GM18498 (cell line): ENCODE results near the gene CASTOR1.
A peak's percentile ranks its signal among the peaks of the same experiment; 100 is the strongest.

Experiments
- ATAC-seq: cut with Tn5 transposase; IDR thresholded peaks from one replicate; pipeline ENCODE4 v1.9.1; 2021; ENCODE audit warnings: mild to moderate bottlenecking, moderate library complexity; ENCODE audit not compliant: unreplicated experiment

CASTOR1 gene

DNA sequence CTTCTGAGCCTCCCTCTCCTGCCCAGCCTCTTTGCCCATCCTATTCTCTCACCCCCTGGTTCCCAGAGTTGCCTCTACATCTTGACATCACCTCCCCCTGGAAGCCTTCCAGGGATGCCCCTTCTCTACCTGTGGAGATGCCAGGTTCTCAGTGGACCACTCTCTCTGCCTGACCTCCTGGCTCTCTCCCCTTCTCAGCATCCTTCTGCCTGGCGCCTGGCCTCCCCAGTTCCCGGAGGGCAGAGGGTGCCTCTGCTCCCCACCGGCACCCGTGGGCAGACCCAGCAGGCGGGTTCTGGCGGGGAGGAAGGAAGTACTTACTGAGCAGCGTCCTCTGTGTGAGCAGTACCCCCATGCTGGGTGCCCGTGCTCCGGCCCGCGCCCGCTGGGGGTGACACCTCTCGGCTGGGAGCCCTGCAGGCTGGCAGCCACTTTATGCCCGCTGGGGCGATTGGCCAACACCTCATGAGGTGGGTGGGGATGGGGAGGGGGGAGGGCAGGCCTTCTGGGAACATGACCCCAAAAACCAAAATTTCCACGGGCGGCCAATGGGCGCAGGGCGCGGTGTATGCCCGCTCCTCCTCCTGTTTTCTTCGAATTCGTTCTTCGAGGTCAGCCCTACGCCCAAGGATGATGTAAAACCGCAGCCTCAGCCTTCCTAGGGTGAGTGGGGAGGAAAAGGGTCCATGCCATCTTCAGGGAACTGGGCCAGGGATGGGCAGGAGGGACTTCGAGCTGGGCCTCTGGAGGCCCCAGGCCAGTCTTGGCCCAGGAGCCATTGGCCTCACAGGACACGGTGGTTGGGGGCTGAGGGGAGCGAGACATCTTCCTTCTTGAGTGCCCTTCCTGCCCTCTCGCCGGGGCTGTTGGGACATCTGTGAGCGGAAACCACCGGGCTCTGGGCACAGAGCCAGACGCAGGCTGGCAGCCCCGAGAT lies 22.6 kb downstream of the CASTOR1 start, which contains the start of gene OSM:
OSM (minus strand) TSS at position 407 of the 937 bp plus-strand sequence; CDS start at position 355, 52 bp downstream.
- ATAC-seq = peak; percentile 11

DNA sequence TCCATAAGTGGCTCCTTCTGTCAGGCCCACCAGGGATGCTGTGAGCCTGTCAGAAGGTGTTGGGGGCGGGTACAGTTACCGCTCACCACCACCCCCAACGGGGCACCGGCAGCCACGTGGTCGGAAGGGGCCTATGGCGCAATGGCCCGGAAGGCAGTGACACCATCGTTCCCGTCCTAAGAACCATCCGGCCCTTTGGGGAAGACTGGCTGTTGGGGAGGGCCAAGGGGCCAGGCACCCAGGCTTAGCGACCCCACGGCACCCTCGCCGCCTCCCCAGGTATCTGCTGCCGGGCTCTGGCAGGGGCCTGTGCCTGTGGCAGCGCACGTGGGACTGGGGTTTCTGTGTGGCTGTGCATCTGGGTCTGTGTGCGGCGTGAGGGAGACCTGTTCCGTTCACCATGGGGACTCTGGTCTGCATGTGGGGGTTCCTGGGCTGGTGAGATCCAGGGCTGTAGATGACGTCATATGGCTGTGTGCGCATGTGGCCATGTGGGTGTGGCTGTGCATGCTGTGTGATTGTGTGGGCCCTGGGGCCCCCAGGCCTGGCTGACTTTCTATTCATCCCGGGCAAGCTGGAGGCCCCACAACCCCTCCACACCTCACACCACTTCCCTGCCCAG lies 23.4 kb downstream of the CASTOR1 start:
- peak; percentile 75 for ATAC-seq

DNA sequence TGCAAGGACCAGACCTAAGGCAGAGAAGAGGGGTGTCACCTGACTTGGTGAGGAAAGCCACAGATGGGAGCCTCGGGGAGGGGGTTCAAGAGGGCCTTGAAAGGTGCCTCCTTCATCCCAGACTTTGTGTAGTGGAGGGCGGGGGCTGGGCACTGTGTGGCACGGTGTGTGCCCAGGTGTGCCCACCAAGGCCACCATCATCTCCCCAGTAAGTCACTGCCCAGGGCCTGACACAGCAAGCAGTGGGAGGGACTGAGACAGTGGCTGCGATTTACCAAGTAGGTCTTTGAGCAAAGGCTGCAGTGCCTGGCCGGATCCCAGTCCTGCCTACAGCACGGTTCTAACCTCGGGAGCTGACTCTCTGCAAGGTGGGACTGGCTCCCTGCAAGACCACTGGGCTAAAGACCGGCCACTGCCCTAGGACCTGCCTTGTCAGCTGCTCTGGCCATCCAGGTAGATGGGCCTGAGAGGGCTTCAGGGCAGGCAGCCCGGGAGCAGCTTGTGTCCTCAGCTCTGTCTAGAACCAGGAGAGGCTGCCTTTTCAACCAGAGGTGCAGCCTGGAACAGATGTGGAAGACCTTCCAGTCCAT lies 24.1 kb downstream of the CASTOR1 start:
- ATAC-seq = no peak

DNA sequence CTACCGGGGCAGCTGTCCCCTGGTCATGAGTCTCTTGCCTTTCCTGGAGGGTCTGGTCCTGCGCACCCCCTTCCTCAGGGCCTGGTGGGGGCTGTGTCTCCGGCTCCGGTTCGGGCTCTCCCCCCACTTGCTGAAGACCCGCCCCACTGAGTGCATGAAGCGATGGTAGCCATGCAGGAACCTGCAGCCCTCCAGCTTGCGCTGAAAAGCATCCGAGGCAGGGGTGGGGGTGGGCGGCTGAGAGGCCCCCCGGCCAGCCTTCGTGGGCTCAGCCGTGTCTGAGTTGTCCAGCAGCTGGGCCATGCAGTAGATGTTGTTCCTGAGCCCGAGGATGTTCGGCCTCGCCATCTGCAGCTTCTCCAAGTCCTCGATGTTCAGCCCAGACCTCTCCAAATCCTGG lies 25.4 kb downstream of the CASTOR1 start:
- ATAC-seq = no peak

DNA sequence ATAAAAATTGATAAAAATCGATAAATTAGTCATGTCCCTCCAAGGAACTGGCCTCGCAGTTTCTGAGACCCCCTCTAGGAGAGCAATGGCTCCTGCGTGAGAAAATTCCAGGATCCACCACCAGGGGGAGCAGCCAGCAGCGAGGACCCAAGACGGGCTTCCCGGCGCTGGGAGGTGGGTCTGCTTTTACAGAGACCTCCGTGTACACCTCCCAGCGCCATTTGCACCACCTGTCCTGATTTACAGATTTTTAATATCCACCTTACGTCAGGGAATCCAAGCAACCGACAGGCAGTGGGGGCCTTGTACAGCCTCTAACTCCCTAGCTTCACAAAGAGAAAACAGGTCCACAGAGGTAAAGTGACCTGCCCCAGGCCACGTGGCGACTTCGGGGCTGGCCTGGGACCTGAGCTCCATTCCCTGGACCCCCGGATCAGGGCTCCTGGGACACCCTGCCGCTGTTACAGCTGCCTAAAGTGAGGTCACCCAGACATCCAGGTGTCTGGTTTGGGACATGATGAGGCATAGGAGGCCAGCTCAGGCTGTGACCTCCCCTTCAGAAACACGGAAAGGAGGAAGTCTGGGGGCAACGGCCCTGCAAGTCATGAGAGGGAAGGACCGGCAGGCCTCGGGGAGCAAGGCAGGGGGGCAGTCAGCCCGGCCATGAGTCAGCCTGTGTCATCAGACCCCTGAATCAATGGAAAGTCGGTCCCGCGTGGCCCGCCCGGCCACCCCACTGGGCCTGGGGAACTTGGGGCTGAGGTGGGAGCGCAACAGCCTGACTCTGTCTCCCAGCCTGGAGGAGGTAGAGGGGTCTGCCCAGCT lies 26.2 kb downstream of the CASTOR1 start:
- ATAC-seq = no peak

DNA sequence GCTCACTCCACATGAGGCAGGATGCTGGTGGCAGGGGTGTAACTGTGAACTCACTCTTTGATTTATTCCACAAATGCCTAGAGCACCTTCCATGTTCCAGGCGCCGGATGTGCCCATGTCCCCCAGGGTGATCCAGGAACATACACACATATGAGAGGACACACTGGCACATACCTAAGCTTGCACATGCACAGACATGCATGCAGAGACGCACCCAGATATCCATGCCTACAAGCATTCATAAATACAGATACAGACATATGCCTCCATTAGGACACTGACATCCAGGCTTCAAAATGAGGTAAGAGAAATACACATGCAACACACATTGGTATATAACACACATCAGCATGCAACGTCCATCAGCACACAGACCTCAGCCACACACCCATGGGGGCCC lies 27.2 kb downstream of the CASTOR1 start:
- ATAC-seq = no peak

DNA sequence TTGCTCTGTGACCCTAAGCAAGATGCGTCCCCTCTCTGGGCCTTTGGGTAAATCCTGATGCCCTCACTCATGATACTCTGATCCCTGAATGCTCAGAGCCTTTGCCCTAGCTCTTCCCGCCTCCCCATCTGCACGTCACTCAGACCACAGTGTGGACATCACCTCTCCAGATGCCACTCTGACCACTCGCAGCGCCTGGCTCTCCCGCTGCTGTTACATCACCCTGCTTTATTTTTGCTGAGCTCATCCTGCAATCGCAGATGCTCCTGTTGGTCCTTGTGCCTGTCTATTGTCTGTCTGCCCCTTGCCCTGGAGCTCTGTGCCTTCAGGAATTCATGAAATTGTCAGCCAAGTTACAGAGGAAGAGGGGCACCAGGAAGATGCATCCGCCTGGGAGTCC lies 28.2 kb downstream of the CASTOR1 start:
- no peak for ATAC-seq

DNA sequence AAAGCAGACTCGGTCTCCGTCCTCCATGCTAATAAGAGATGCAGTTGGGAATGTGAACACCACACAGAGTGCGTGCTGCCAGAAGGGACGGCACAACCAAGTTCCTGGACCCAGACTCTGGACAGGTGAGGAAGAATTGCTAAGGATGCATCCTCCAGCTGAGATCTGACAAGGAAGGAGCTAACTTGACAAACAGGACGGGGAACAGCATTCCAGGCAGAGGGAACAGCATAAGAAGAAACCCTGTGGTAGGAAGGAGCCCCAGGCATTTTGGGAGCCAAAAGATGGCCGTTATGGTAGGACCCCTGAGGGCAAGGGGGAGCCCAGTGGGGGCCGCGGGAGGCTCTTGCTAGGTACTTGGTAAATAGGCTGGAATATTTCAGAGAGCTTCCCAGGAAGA lies 28.6 kb downstream of the CASTOR1 start:
- ATAC-seq = no peak

DNA sequence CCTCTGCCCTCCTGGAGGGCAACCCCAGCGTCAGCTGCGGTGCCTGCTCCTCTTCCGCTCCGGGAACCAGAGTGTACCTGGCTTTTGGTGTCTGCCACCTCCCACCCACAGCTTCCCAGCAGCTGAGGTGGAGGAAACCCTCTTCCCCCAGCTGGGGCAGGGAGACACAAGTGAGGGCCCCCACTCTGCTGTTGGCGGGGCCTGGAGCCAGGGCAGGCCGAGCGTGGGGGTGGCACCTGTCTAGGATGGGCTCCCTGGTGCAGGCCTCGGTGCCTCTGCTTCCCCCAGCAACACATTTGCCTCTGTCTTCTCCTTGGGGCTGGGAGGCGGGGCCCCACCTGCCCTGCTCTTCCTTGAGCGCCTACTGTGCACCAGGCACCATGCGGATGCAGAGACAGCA lies 29.0 kb downstream of the CASTOR1 start:
- ATAC-seq = no peak

DNA sequence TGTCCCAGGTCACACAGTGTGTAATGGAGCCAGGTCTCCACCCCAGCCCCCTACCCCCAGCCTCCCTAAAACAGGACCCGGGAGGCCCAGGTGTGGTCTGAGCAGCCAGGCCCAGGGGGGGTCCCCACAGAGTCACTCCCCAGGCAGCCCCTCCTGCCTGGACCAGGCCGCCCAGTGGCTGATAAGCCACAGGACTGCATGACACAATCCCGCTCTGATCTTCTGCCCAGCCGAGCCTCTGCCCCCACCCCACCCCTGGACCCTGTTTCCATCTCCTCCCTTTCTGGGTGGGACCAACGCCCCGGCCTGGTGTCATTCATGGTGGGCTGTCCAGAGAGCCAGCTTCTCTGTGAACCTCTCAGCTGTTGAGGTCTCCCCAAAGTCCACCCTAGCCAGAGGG lies 35.0 kb downstream of the CASTOR1 start:
- no peak for ATAC-seq

DNA sequence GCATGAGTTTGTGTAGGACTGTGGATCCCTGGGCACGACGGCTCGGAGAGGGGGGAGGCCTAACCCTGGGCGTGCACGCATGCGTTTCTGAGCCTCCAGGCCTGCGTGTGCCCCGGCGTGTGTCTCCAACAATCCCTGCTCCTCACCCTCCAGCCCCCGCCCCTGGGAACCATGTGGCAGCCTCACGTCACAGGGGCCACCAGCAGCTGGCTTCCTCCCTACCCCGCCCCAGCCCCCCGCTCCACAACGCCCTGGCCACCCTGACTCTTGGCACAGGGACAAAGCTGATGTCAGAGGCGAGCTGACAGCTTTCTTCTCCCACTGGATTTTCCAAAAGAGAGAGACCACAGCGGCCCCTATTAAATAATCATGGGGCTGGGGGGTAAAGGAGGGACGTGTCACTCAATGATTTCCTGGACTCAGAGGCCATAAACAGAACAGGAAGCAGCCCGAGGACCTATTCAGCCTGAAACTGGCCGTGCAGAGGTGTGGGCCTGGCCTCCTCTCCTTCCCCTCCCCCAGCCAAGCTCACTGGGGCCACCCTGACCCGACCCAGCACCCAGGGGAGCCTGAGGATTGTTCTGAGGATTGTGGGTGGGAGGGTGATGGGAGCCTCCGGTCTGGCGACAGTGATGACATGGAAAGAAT lies 36.0 kb downstream of the CASTOR1 start:
- ATAC-seq = no peak

DNA sequence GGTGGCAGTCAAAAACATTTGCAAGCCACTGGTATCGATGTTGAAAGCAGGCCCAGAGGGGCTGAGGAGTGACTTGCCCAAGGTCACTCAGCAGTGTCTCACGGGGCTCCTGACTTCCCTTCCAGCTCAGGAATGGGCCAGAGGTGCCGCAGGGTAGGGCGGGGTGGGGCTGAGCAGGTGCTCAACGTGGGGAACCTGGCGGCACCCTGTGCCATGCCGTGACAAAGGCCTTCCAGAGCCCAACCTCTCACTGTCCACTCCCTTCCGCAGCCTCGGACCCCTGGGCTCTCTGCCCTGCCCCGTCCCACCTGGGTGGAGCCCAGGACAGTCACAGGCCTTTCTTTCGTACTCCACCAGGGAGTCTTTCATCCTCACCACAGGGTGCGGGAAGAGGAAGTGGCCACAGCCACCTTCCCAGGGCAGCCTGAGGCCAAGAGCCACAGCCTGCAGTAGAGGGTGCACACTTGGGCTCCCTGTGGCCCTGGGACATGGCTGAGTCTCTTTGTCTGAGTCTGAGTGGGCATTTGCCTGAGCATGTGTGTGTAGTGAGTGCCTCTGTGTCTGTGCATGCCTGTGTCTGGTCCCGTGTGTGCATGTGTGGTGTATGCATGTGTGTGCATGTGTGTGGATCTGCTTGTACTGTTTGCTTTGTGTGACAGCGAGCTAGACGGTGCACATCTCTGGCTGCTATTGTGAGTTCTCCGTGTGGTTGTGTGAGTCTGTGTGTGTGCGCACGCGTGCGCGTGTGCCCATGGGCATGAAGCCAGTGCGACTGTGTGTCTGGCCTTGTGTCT lies 36.7 kb downstream of the CASTOR1 start:
- ATAC-seq = no peak

DNA sequence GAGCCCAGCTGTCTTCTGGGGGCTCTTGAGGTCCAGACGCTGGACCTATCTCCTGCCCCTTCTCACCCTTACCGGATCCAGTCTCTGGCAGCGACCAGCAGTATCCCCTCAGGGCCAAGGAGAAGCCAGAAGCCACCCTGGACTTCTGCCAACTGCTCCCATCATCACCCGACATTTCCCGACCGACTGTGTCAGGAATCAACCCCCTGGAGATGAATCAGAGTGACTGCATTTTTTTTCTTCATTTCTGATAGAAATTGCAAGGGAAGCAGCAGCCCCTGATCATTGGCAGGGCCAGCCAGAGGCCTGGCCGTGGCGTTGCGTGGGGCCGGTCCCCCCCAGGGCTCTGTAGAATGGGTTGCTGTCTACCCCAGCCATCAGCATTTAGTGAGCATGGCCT lies 37.6 kb downstream of the CASTOR1 start:
- no peak for ATAC-seq

DNA sequence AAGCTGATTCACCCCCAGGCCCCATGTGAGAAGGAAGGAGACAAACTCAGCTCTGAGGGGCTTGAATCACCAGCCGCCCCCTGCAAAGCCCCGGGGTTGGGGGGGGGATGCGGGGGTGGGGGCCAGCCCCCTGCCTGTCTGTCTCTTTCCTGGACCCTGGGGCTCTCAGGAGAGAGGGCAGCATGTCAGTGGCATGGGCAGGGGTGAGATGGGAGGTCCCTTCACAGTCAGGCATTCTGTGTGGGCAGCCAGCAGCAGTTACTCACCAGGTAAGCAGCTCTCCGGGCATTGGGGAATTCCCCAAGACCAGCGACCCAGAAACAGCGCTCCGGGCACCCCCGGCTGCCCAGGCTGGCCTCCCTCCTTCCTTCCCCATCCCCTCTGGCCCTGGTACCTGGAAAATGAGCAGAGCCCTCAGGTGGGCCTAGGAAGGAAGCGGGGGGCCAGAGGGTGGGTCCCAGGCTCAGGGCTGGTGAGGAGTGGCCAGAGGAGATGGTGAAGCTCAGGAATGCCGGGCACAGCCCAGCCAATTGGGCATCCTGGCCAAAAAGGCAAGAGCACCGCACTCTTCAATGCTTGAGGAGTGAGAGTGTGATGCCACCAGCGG lies 38.5 kb downstream of the CASTOR1 start:
- ATAC-seq = no peak

DNA sequence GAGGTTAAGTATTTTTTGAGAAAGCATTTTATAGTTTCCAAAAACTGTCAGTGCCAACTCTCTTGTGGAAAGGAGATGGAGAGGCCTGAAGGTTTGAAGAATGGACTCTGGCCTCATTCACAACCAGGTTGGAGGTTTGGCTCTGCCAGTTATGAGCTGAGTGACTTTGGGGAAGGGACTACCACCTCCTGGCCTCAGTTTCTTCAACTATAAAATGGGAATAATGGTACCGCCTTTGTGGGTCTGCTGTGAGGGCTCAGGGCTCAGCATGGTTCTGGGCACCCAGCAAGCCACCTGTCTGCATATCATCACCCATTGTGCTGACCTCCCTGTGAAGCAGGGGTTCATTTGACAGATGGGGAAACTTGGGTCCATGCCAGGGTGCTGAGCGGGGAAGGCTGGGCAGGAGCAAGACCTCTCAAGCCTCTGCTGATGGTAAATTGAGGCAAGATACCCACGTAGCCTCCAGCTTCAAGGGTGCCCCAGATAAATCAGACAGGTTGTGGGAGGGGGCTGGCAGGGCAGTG lies 39.2 kb downstream of the CASTOR1 start:
- ATAC-seq = no peak

DNA sequence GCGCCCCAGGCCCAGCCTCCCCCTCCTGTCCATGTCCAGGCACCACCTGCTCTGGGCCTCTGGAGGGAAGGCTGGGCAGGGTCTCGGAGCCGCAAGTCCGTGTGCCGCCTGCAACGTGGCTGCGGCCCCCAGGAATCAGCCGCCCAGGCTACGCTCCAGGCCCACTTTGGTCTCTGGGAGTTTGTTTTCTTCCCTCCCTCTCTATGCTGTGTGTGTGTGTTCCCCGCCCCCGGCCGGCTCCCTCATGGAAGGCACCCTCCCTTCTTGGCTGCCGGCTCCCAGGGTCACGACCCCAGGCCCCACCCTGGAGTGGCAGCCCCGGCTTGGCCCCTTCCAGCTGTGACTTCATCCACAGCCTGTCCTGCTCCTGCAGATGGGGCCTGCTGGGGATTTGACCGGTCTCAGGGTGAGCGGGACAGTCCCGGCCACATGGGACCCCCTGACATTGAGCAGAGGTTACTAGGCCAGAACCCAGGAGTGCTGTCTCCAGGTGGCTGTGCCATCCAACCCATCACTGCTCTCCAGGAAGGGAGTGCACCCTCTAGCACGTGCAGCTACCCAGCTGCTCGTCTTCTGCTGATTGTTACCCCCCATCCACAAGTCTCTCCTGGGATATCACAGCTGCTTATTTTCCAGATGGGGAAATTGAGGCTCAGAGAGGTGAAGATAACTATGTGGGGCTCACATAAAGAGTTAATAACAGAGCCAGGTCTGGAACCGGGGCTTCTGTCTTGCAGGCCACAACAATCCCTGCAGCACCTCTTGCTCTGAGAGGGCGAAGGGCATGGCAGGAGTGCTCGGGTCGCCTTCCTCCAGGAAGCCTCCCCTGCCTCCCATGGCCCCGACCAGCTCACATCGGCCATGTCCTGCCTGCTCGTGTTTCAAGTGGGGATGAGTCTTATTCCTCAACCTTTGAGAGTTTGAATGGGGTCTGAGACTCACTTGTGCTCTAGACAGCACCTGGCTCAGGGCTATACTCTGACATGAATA lies 40.0 kb downstream of the CASTOR1 start:
- no peak for ATAC-seq

DNA sequence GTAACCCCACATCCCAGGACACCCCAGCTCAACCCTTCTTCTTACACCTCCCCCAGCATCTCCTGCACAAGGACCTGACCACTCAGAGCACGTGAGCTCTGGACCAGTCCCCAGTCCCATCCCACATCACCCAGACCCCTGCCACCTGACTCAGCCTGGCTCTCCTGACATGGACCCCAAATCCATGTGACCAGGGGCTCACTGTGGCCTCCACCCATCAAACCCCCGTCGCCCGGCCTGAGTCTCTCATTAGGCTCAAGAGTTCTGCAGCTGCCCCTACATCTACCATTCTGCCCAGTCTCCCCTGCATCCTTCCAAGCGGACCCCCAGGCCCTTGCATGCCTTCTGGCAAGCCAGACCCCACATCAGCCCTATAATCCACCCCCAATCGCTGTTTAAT lies 40.8 kb downstream of the CASTOR1 start:
- no peak for ATAC-seq

DNA sequence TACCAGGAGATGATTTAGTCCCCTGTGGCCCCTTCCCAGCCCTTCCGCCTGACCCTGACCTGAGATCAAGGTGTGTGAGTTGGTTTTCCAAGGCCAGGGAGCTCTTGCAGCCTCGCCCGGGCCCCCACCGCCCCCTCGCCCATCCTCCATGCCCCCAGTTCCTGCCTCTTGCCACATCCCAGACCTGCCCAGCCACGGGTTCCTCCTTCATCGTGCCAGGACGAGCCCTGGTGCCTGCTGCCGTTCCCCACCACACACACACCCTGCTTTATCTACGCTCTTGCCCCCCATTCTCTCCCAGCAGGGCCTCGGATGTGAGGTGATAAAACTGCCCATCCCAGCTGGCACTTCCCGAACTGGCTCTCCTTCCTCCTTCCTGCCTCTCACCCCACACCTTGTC lies 41.3 kb downstream of the CASTOR1 start:
- no peak for ATAC-seq
